Measurements from ENCODE around the gene IQGAP2. TPM values are rescaled to one million over a fixed set of nuclear protein-coding genes. Genes with fewer than 3 reads are reported as not detected.
A peak's percentile ranks its signal among the peaks of the same experiment; 100 is the strongest.

The IQGAP2 gene
- total and polyA plus RNA-seq, 8 donors: 15.6 to 29.1 (median 17.1) TPM

DNA sequence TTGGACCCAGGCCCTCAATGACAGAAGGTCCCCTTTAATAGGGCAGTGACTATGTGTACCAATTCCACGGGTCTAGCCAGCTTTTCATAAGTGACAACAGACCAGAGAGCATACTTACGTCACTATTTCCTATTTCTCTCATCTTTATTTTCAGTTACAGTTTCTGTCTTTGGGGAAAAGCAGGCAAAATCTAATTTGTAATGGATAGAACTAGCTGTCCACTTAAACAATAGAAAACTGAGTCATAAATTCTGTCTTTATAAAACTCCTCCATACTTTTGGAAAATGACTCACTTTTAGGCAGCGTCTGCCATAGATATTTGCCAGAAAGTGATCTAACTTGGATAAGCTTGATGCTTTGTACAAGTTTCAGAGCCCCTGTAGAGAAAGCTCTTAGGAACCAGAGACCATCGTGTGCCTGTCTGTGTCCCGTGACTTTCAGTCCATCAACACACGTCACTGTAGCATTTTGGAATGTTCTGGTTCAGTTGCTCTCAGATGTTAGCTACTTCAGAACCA lies 118.2 kb downstream of the IQGAP2 start:
- intact Hi-C loops (cut with DNase I): no loop called here
- peak; percentile 34 for ATAC-seq
- Histone ChIP-seq H3K4me1 (peaks cover 0 to 8% of the 10 kb centered on the region in 2 donors), H3K27ac (no peak overlapping the region), H3K4me3 (no peak overlapping the region), H3K36me3 (no peaks in the 10 kb centered on the region), H3K27me3 (no peaks in the 10 kb centered on the region), H3K9me3 (no peaks in the 10 kb centered on the region)
- no peak for TF ChIP-seq CTCF (IDR thresholded peaks at IDR 0.05)
- DNase-seq: no peak

DNA sequence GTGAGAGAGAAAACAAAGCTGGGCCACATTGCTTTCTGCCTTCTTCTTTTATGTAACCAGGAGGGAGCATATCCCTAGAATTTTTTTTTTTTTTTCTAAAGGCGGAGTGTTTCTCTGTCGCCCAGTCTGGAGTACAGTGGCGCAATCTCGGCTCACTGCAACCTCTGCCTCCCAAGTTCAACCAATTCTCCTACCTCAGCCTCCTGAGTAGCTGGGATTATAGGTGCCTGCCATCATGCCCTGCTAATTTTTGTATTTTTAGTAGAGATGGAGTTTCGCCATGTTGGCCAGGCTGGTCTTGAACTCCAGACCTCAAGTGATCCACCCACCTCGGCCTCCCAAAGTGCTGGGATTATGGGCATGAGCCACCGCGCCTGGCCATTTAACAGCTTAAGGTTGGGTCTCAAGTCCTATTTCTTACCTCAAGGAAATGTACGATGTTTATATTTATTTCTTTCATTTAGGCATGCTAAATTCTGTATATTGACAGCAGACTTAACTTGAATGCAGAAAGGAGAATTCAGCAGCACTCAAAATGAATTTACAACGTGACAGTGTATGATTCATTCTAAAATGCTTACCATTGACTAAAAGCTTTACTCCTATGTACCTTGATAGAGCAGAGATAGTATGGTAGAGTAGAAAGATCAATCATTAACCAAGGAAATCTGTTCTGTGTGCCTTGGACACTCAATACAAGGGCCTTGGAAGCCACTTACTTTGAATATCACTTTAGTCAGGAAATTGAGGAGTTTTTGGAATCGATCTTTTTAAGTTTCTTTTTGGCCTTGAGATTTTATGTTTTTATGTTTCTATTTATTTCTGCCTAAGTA lies 119.2 kb downstream of the IQGAP2 start:
- Histone ChIP-seq H3K4me1 (peaks cover 0 to 8% of the 10 kb centered on the region in 2 donors), H3K27ac (no peak overlapping the region), H3K4me3 (no peak overlapping the region), H3K36me3 (no peaks in the 10 kb centered on the region), H3K27me3 (no peaks in the 10 kb centered on the region), H3K9me3 (no peaks in the 10 kb centered on the region)
- DNase-seq (no peak), ATAC-seq (peak; percentile 33)
- intact Hi-C loops (cut with DNase I): no loop called here
- no peak for TF ChIP-seq CTCF (IDR thresholded peaks at IDR 0.05)

GRCh38 chr5:76524101-76524835 lies 121.2 kb downstream of the IQGAP2 start:
- H3K4me1 ChIP-seq: peaks cover 0 to 8% of the 10 kb centered on the region in 2 donors
- H3K36me3 ChIP-seq: no peaks in the 10 kb centered on the region
- ATAC-seq (no peak), DNase-seq (no peak)
- H3K9me3 ChIP-seq: no peaks in the 10 kb centered on the region
- no peak overlapping the region for H3K4me3 ChIP-seq
- intact Hi-C loops (cut with DNase I): no loop called here
- H3K27me3 ChIP-seq: no peaks in the 10 kb centered on the region
- TF ChIP-seq CTCF (IDR thresholded peaks at IDR 0.05): no peak
- H3K27ac ChIP-seq: no peak overlapping the region

DNA sequence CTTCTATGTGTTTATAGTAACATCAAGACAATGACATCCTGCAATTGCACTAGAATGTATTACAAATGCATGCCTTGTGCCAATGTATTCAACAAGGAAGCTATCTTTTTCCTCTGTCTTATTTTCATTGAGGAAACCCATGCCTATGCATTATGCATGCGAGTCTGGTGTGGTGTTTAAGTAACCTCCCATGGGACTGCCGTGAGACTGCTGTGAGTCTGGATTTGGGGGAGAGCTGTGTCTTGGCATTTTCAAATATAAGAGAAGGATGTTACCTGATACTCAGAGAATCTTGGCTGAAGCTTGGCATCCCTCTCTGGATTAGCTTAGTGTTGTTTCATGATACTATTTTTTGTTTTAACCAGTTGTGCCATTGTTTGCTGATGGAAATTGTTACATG lies 121.8 kb downstream of the IQGAP2 start:
- no peak for DNase-seq
- intact Hi-C loops (cut with DNase I): no loop called here
- ATAC-seq: no peak
- no peaks in the 10 kb centered on the region for H3K36me3 ChIP-seq
- H3K4me1 ChIP-seq: peaks cover 0 to 8% of the 10 kb centered on the region in 2 donors
- H3K27me3 ChIP-seq: no peaks in the 10 kb centered on the region
- TF ChIP-seq CTCF (IDR thresholded peaks at IDR 0.05): no peak
- no peak overlapping the region for H3K27ac ChIP-seq
- no peaks in the 10 kb centered on the region for H3K9me3 ChIP-seq
- H3K4me3 ChIP-seq: no peak overlapping the region

DNA sequence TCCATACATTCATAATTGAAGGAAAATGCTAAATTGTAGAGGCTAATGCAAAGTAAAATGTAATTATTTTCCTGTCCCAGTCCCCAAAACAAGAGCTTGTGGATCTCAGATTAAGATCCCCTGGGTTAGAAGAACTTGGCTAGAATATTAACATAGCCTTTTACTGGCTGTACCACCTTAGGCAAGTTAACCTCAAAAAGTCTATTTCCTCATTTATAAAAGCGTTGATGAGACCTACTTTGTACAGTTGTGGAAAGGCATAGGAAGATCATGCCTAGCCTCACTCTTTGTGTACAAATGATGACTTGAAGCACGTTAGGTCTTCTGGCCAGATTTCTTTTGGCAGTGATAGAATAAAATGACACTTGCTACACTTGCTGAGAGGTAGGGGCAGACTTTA lies 122.9 kb downstream of the IQGAP2 start:
- intact Hi-C loops (cut with DNase I): no loop called here
- ATAC-seq: no peak

More for the DNA sequence above, 122.9 kb downstream of the IQGAP2 start:
- Histone ChIP-seq H3K36me3 (no peaks in the 10 kb centered on the region), H3K27me3 (no peaks in the 10 kb centered on the region), H3K4me3 (no peak overlapping the region), H3K4me1 (peaks cover 0 to 8% of the 10 kb centered on the region in 2 donors), H3K27ac (no peak overlapping the region), H3K9me3 (no peaks in the 10 kb centered on the region)
- DNase-seq: no peak
- TF ChIP-seq CTCF (IDR thresholded peaks at IDR 0.05): no peak

All from left lung (tissue), 10 donors.